Body of pancreas (tissue), 4 donors: ENCODE data around the gene SREBF2. TPM values are rescaled to one million over a fixed set of nuclear protein-coding genes. Genes with fewer than 3 reads are reported as not detected.

Experiments
- ATAC-seq: fragments of 150-250 bp; one replicate; pipeline ENCODE4 v1.9.1; 2016
- DNase-seq, 4 donors: peaks; one replicate each; pipeline ENCODE4 v3.0.0-alpha.2; 2019
- H3K27ac ChIP-seq, 4 donors: fragments of 200-600 bp; sonication (generic); 1 replicate in 3 of 4; 2 replicates in 1 of 4; pipeline versions ENCODE4 v1.5.1 to v1.6.1; 2016 to 2019; ENCODE audit warnings: mild to moderate bottlenecking in 1 of 4, mixed read lengths in 1 of 4, moderate library complexity in 1 of 4
- H3K27me3 ChIP-seq, 2 donors: fragments of 200-600 bp; sonication (generic); one replicate each; pipeline ENCODE4 v1.6.0; 2016; ENCODE audit warnings: mild to moderate bottlenecking in 1 of 2
- H3K36me3 ChIP-seq, 2 donors: fragments of 200-600 bp; sonication (generic); replicated peaks in 1 of 2; 2 replicates each; pipeline ENCODE4 v1.5.1; 2016; ENCODE audit warnings: low read depth in 2 of 2; ENCODE audit not compliant: insufficient read depth in 1 of 2
- H3K4me1 ChIP-seq: fragments of 200-600 bp; sonication (generic); one replicate; pipeline ENCODE4 v1.6.0; 2016
- H3K4me3 ChIP-seq, 2 donors: fragments of 200-600 bp; sonication (generic); 1 replicate in 1 of 2; 2 replicates in 1 of 2; pipeline ENCODE4 v1.5.1; 2016 to 2019
- H3K9me3 ChIP-seq, 3 donors: fragments of 200-600 bp; sonication (generic); 1 replicate in 2 of 3; 2 replicates in 1 of 3; pipeline ENCODE4 v1.5.1; 2016
- CTCF ChIP-seq, 7 experiments: fragments of 450-650 bp in 4 of 7; fragments of 200-600 bp in 3 of 7; sonication (generic) in 3 of 7; IDR thresholded peaks; one replicate each; pipeline ENCODE4 v1.5.1; 2016 to 2019; ENCODE audit warnings: antibody characterized with exemption in 7 of 7
- POLR2A ChIP-seq, 3 donors: fragments of 450-650 bp; IDR thresholded peaks; one replicate each; pipeline ENCODE4 v1.6.1; 2016; ENCODE audit warnings: antibody characterized with exemption in 3 of 3, mild to moderate bottlenecking in 2 of 3
- WGBS, 2 donors: methylation state at CpG; one replicate each; pipeline ENCODE4 v1.1.5; 2017; 5-methylcytosine and 5-hydroxymethylcytosine counted together
- intact Hi-C: fragments of 100-400 bp; cut with DNase I; formaldehyde crosslinking; loops from one replicate; pipeline ENCODE4 v1.15.1; 2023
- total RNA-seq, 2 donors: library from RNA; depleted of rRNA; stranded (reverse); fragments of >200 nt; gene quantifications; one replicate each; pipeline ENCODE4 v1.1.0, GENCODE V29; 2016

SREBF2 gene
- total RNA-seq, 2 donors from 2014 or later, result 40.2 to 68.6 TPM

GRCh38 chr22:41846268-41846987 is 13.5 kb downstream of the SREBF2 start:
- Histone ChIP-seq H3K4me1 (peaks cover 54% of the 10 kb centered on the region), H3K4me3 (no peak overlapping the region), H3K9me3 (no peaks in the 10 kb centered on the region), H3K27ac (peak overlapping the region in 1 of 4 donors; percentile 48), H3K36me3 (no peaks in the 10 kb centered on the region), H3K27me3 (no peaks in the 10 kb centered on the region)
- ATAC-seq, result no peak
- TF ChIP-seq CTCF (IDR thresholded peaks at IDR 0.05) (no peak), POLR2A (IDR thresholded peaks at IDR 0.05) (no peak)
- DNase-seq, result no peak
- 73 to 83% methylated on average over 10 of the region's 10 CpGs for WGBS, 2 donors
- intact Hi-C loops, result no loop called here

- peaks cover 48% of the 10 kb centered on the region for H3K4me1 ChIP-seq
- ATAC-seq (no peak), DNase-seq (no peak)
- no peaks in the 10 kb centered on the region for H3K9me3 ChIP-seq
- H3K27ac ChIP-seq, result no peak overlapping the region
- no peak overlapping the region for H3K4me3 ChIP-seq
- WGBS, 2 donors, result 63 to 71% methylated on average over 2 of the region's 2 CpGs
- TF ChIP-seq CTCF (IDR thresholded peaks at IDR 0.05), result no peak
- no peak for TF ChIP-seq POLR2A (IDR thresholded peaks at IDR 0.05)
- intact Hi-C loops, result no loop called here
- H3K27me3 ChIP-seq, result no peaks in the 10 kb centered on the region
- no peaks in the 10 kb centered on the region for H3K36me3 ChIP-seq
Observed at GRCh38 chr22:41847300-41847699, 14.4 kb downstream of the SREBF2 start.

GRCh38 chr22:41848468-41848867 is 15.6 kb downstream of the SREBF2 start:
- peak in 1 of 4 donors; percentile 43 for DNase-seq
- no peaks in the 10 kb centered on the region for H3K36me3 ChIP-seq
- H3K4me3 ChIP-seq, result no peak overlapping the region
- TF ChIP-seq POLR2A (IDR thresholded peaks at IDR 0.05) (no peak), CTCF (IDR thresholded peaks at IDR 0.05) (no peak)
- peaks cover 40% of the 10 kb centered on the region for H3K4me1 ChIP-seq
- H3K27me3 ChIP-seq, result no peaks in the 10 kb centered on the region
- ATAC-seq, result no peak
- intact Hi-C loops, result no loop called here
- WGBS, 2 donors, result 66 to 98% methylated on average over 5 of the region's 5 CpGs
- H3K27ac ChIP-seq, result no peak overlapping the region
- no peaks in the 10 kb centered on the region for H3K9me3 ChIP-seq

GRCh38 chr22:41856469-41856868 is 23.6 kb downstream of the SREBF2 start:
- intact Hi-C loops, result no loop called here
- Histone ChIP-seq H3K9me3 (no peaks in the 10 kb centered on the region), H3K4me1 (peaks cover 9% of the 10 kb centered on the region), H3K27me3 (no peaks in the 10 kb centered on the region), H3K4me3 (no peak overlapping the region), H3K27ac (no peak overlapping the region), H3K36me3 (no peaks in the 10 kb centered on the region)
- TF ChIP-seq POLR2A (IDR thresholded peaks at IDR 0.05) (no peak), CTCF (IDR thresholded peaks at IDR 0.05) (no peak)
- 71 to 88% methylated on average over 2 of the region's 2 CpGs for WGBS, 2 donors
- ATAC-seq (no peak), DNase-seq (no peak)
